ENCODE measurements around the gene UNC93B1. TPM values are rescaled to one million over a fixed set of nuclear protein-coding genes. Genes with fewer than 3 reads are reported as not detected.

UNC93B1 gene
- total and polyA plus RNA-seq, 2 of the 13 experiments (the other 11 are each of a cell fraction or from before 2014, with no cell fraction given) = 8.8 to 18.9 TPM

DNA sequence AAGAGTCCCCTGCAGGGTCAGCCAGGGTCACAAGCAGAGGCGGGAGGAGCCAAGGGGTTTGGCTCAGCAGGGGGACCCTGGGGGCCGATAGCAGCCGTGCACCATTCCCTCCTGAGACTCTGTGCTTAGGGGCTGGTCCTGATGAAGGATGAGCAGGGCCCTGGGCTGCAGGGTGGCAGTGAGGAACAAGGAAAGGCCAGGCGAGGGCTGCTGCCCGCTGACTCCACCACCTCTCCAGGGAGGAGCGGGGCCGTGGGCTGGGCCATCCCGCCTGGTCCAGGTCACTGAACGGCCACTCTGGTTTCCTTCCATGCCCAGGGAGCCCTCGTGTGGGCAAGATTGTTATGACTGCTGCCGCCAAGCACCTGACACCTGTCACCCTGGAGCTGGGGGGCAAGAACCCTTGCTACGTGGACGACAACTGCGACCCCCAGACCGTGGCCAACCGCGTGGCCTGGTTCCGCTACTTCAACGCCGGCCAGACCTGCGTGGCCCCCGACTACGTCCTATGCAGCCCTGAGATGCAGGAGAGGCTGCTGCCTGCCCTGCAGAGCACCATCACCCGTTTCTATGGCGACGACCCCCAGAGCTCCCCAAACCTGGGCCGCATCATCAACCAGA is 17.4 kb upstream of the UNC93B1 start (continued):
- TF ChIP-seq ZNF614 (CRISPR knock-in tag; IDR thresholded peaks at IDR 0.05; ENCODE audit: borderline replicate concordance) = no peak
- 0 out of 2 replicates have a peak, but pooled peaks have one; percentile 18 for TF ChIP-seq MTA1 (CRISPR knock-in tag; IDR thresholded peaks at IDR 0.05; ENCODE audit: borderline replicate concordance)
- TF ChIP-seq ZNF138 (CRISPR knock-in tag; IDR thresholded peaks at IDR 0.05; ENCODE audit: low read depth) = no peak
- TF ChIP-seq EED (CRISPR knock-in tag; IDR thresholded peaks at IDR 0.05) = no peak
- no peak for TF ChIP-seq ZNF562 (CRISPR knock-in tag; IDR thresholded peaks at IDR 0.05; ENCODE audit: borderline replicate concordance)
- no peak for TF ChIP-seq MBNL3 (CRISPR knock-in tag; conservative IDR thresholded peaks at IDR 0.05)
- TF ChIP-seq IRX3 (CRISPR knock-in tag; IDR thresholded peaks at IDR 0.05; ENCODE audit: borderline replicate concordance, low read depth) = no peak
- TF ChIP-seq, protein P1, sequence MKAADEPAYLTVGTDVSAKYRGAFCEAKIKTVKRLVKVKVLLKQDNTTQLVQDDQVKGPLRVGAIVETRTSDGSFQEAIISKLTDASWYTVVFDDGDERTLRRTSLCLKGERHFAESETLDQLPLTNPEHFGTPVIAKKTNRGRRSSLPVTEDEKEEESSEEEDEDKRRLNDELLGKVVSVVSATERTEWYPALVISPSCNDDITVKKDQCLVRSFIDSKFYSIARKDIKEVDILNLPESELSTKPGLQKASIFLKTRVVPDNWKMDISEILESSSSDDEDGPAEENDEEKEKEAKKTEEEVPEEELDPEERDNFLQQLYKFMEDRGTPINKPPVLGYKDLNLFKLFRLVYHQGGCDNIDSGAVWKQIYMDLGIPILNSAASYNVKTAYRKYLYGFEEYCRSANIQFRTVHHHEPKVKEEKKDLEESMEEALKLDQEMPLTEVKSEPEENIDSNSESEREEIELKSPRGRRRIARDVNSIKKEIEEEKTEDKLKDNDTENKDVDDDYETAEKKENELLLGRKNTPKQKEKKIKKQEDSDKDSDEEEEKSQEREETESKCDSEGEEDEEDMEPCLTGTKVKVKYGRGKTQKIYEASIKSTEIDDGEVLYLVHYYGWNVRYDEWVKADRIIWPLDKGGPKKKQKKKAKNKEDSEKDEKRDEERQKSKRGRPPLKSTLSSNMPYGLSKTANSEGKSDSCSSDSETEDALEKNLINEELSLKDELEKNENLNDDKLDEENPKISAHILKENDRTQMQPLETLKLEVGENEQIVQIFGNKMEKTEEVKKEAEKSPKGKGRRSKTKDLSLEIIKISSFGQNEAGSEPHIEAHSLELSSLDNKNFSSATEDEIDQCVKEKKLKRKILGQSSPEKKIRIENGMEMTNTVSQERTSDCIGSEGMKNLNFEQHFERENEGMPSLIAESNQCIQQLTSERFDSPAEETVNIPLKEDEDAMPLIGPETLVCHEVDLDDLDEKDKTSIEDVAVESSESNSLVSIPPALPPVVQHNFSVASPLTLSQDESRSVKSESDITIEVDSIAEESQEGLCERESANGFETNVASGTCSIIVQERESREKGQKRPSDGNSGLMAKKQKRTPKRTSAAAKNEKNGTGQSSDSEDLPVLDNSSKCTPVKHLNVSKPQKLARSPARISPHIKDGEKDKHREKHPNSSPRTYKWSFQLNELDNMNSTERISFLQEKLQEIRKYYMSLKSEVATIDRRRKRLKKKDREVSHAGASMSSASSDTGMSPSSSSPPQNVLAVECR (CRISPR knock-in tag; IDR thresholded peaks at IDR 0.05; ENCODE audit: borderline replicate concordance) = 0 out of 2 replicates have a peak, but pooled peaks have one; percentile 30
- TF ChIP-seq, protein P2, sequence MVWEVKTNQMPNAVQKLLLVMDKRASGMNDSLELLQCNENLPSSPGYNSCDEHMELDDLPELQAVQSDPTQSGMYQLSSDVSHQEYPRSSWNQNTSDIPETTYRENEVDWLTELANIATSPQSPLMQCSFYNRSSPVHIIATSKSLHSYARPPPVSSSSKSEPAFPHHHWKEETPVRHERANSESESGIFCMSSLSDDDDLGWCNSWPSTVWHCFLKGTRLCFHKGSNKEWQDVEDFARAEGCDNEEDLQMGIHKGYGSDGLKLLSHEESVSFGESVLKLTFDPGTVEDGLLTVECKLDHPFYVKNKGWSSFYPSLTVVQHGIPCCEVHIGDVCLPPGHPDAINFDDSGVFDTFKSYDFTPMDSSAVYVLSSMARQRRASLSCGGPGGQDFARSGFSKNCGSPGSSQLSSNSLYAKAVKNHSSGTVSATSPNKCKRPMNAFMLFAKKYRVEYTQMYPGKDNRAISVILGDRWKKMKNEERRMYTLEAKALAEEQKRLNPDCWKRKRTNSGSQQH (CRISPR knock-in tag; IDR thresholded peaks at IDR 0.05; ENCODE audit: low read depth) = no peak
- no peak for TF ChIP-seq FLYWCH1 (CRISPR knock-in tag; IDR thresholded peaks at IDR 0.05)
- TF ChIP-seq, protein P3, sequence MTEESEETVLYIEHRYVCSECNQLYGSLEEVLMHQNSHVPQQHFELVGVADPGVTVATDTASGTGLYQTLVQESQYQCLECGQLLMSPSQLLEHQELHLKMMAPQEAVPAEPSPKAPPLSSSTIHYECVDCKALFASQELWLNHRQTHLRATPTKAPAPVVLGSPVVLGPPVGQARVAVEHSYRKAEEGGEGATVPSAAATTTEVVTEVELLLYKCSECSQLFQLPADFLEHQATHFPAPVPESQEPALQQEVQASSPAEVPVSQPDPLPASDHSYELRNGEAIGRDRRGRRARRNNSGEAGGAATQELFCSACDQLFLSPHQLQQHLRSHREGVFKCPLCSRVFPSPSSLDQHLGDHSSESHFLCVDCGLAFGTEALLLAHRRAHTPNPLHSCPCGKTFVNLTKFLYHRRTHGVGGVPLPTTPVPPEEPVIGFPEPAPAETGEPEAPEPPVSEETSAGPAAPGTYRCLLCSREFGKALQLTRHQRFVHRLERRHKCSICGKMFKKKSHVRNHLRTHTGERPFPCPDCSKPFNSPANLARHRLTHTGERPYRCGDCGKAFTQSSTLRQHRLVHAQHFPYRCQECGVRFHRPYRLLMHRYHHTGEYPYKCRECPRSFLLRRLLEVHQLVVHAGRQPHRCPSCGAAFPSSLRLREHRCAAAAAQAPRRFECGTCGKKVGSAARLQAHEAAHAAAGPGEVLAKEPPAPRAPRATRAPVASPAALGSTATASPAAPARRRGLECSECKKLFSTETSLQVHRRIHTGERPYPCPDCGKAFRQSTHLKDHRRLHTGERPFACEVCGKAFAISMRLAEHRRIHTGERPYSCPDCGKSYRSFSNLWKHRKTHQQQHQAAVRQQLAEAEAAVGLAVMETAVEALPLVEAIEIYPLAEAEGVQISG (CRISPR knock-in tag; IDR thresholded peaks at IDR 0.05) = no peak
- TF ChIP-seq, protein P4, sequence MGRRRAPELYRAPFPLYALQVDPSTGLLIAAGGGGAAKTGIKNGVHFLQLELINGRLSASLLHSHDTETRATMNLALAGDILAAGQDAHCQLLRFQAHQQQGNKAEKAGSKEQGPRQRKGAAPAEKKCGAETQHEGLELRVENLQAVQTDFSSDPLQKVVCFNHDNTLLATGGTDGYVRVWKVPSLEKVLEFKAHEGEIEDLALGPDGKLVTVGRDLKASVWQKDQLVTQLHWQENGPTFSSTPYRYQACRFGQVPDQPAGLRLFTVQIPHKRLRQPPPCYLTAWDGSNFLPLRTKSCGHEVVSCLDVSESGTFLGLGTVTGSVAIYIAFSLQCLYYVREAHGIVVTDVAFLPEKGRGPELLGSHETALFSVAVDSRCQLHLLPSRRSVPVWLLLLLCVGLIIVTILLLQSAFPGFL (CRISPR knock-in tag; IDR thresholded peaks at IDR 0.05) = no peak
- TF ChIP-seq TBP (CRISPR knock-in tag; IDR thresholded peaks at IDR 0.05) = no peak
- TF ChIP-seq, protein P5, sequence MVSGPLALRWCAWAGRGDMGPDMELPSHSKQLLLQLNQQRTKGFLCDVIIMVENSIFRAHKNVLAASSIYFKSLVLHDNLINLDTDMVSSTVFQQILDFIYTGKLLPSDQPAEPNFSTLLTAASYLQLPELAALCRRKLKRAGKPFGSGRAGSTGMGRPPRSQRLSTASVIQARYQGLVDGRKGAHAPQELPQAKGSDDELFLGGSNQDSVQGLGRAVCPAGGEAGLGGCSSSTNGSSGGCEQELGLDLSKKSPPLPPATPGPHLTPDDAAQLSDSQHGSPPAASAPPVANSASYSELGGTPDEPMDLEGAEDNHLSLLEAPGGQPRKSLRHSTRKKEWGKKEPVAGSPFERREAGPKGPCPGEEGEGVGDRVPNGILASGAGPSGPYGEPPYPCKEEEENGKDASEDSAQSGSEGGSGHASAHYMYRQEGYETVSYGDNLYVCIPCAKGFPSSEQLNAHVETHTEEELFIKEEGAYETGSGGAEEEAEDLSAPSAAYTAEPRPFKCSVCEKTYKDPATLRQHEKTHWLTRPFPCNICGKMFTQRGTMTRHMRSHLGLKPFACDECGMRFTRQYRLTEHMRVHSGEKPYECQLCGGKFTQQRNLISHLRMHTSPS (CRISPR knock-in tag; IDR thresholded peaks at IDR 0.05; ENCODE audit: low read depth) = no peak
